Adrenal gland (tissue), 5 donors: ENCODE measurements around the gene EPB41L2.

Experiments
- POLR2A ChIP-seq, 2 donors: fragments of 450-650 bp; IDR thresholded peaks; one replicate each; pipeline ENCODE4 v1.6.1; 2017; ENCODE audit warnings: antibody characterized with exemption in 2 of 2, mild to moderate bottlenecking in 2 of 2, moderate library complexity in 1 of 2
- TF ChIP-seq, protein P1 (sequence below), 6 experiments: fragments of 450-650 bp in 4 of 6; fragments of 200-600 bp in 2 of 6; sonication (generic) in 1 of 6; IDR thresholded peaks; 1 replicate in 5 of 6; 2 replicates in 1 of 6; pipeline versions ENCODE4 v1.5.1 to v1.8.0; 2016 to 2021; ENCODE audit warnings: antibody characterized with exemption in 6 of 6, mild to moderate bottlenecking in 2 of 6, moderate library complexity in 1 of 6
- donor health status: DM: no; HTN: no; CAD: no.

DNA sequence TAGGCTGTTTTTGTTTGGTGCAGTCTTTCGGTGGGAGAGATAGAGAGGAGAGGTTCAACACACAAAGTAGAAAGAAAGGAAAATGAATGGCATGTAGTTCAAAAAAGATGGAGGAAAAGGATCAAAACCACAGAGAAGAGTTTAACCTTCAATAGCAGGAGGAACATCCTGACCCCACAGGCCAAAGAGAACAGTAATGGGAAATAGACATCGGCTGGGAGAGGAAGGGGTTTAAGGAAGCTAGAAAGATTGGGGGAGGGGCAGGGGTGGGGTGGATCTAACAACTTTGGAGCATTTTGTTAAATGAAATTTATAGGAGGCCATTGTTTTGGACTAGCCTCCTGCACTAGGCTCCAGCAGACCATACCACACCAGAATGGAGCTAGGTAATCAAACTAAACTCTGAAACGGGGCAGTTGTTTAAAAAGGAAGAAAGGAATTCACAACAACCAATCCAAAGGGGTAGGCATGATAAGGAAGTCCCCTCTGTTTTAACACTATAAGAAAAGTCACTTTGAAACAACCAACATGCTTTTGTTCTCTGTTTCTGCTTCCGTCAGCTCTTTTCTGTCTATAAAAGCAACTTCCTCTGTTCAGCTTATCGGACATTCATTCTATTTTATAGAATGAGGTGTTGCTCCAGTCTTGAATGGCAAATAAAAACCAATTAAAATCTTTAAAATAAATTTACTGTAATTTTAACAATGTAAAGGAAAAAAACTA lies 82.6 kb downstream of the EPB41L2 start:
- TF ChIP-seq, protein P1, sequence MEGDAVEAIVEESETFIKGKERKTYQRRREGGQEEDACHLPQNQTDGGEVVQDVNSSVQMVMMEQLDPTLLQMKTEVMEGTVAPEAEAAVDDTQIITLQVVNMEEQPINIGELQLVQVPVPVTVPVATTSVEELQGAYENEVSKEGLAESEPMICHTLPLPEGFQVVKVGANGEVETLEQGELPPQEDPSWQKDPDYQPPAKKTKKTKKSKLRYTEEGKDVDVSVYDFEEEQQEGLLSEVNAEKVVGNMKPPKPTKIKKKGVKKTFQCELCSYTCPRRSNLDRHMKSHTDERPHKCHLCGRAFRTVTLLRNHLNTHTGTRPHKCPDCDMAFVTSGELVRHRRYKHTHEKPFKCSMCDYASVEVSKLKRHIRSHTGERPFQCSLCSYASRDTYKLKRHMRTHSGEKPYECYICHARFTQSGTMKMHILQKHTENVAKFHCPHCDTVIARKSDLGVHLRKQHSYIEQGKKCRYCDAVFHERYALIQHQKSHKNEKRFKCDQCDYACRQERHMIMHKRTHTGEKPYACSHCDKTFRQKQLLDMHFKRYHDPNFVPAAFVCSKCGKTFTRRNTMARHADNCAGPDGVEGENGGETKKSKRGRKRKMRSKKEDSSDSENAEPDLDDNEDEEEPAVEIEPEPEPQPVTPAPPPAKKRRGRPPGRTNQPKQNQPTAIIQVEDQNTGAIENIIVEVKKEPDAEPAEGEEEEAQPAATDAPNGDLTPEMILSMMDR (IDR thresholded peaks at IDR 0.05): no peak
- TF ChIP-seq POLR2A (IDR thresholded peaks at IDR 0.05): no peak
